ENCODE data around the gene SARDH. TPM values are rescaled to one million over a fixed set of nuclear protein-coding genes. Genes with fewer than 3 reads are reported as not detected.

Gene SARDH
- total and polyA plus RNA-seq, 2 of the 8 experiments (the other 6 are each of a cell fraction or from before 2014, with no cell fraction given), result 6.4 to 7.4 TPM

DNA sequence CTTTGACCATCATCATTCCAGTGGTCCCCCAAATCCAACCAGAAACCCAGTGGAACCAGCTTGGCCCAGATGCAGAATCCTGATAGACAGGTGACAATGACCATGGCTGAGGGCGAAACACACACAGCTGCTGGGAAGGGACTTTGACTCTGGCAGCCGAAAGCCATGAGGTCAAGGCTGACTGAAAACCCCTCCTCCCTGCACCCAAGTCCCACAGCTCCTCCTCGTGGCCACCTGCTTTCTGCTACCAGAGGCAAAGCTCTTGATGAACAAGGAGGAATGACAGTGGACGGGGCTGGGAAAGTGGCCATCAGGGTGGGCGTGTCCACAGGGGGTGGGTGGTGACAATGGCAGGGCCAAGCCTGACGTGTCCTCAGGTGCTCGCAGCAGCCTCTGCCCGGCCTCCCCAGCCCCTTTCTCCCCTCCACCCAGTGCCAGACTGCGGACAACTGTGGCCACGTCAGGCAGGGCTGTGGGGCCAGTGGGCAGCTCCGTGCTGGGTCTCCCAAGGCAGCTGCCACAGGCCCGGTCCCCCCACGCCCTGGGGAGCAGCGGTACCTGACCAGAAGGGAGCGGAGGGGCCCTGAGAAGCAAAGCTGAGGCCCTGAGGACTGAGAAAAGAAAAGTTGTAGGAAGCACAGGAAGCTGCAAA, 30.8 kb upstream of the SARDH start (continued):
- no peak for TF ChIP-seq CBX5 (IDR thresholded peaks at IDR 0.05; ENCODE audit: low read depth, low read length)
- no peak for TF ChIP-seq BRCA1 (IDR thresholded peaks at IDR 0.05; ENCODE audit: low read depth, low read length)
- TF ChIP-seq BACH1 (IDR thresholded peaks at IDR 0.05; ENCODE audit: low read length), result no peak
